ENCODE results near the gene C16orf54.
"Not testable (repeated sequence)": the region's sequence is repeated elsewhere in the genome, so short reads cannot be mapped to it uniquely, and the experiment has no call there.

The C16orf54 gene

GRCh38 chr16:29694384-29695195, 51.2 kb downstream of the C16orf54 start:
- Histone ChIP-seq H2AK5ac (ENCODE audit: low read depth, low read length) (peak overlapping the region; percentile 56), H3K4ac (ENCODE audit: low read length) (no peak overlapping the region), H3K14ac (ENCODE audit: low read length) (no peak overlapping the region), H3K18ac (ENCODE audit: low read length) (no peak overlapping the region), H3K9ac (ENCODE audit: low read depth, low read length, poor library complexity) (no peak overlapping the region), H2AFZ (ENCODE audit: low read length) (no peak overlapping the region), H2BK120ac (ENCODE audit: low read depth, low read length) (no peak overlapping the region), H3K4me1 (ENCODE audit: control insufficient read depth in 2 of 2, insufficient read depth in 1 of 2, low read depth in 1 of 2, low read length in 2 of 2) (no peaks in the 10 kb centered on the region), H3K4me3 (ENCODE audit: low read length in 2 of 2) (no peak overlapping the region), H4K91ac (ENCODE audit: low read depth, low read length, poor library complexity) (no peak overlapping the region), H2BK5ac (ENCODE audit: low read length) (peak overlapping the region; percentile 53), H3K36me3 (replicated peaks in 1 of 2; ENCODE audit: control insufficient read depth in 2 of 2, insufficient read depth in 2 of 2, low read length in 2 of 2) (peaks cover 16 to 39% of the 10 kb centered on the region in 2 donors), H3K23ac (ENCODE audit: low read depth, low read length, poor library complexity) (no peak overlapping the region), H2BK12ac (ENCODE audit: low read length) (no peak overlapping the region), H3K4me2 (ENCODE audit: insufficient read depth, low read length, poor library complexity, severe bottlenecking) (peak overlapping the region; percentile 18), H3K9me3 (replicated peaks in 1 of 2; ENCODE audit: control insufficient read depth in 2 of 2, insufficient read depth in 1 of 2, low read depth in 1 of 2, low read length in 2 of 2) (peaks cover 15 to 21% of the 10 kb centered on the region in 2 donors), H3K27ac (replicated peaks; ENCODE audit: low read length) (no peak overlapping the region), H2BK15ac (ENCODE audit: low read length) (no peak overlapping the region), H4K8ac (ENCODE audit: low read depth, low read length) (no peak overlapping the region), H3K79me1 (ENCODE audit: low read depth, low read length) (peaks cover 19% of the 10 kb centered on the region), H3K27me3 (ENCODE audit: control insufficient read depth in 3 of 3, insufficient read depth in 3 of 3, low read depth in 1 of 3, low read length in 3 of 3) (no peaks in the 10 kb centered on the region)
- no CpG with 5 or more reads among the region's 41 CpGs for WGBS, 2 donors (ENCODE audit: extremely low coverage in 2 of 2, insufficient read length in 2 of 2, insufficient replicate concordance in 1 of 2)
- no peak for DNase-seq (ENCODE audit: low spot score)

- no CpG with 5 or more reads among the region's 26 CpGs for WGBS, 2 donors (ENCODE audit: extremely low coverage in 2 of 2, insufficient read length in 2 of 2, insufficient replicate concordance in 1 of 2)
- not testable (repeated sequence) for H2BK120ac ChIP-seq (ENCODE audit: low read depth, low read length); H2BK12ac ChIP-seq (ENCODE audit: low read length)
Observed at GRCh38 chr16:29692606-29693005, 53.2 kb downstream of the C16orf54 start.

More at GRCh38 chr16:29692606-29693005, 53.2 kb downstream of the C16orf54 start:
- H2AFZ ChIP-seq (ENCODE audit: low read length); H3K4ac ChIP-seq (ENCODE audit: low read length); H2AK5ac ChIP-seq (ENCODE audit: low read depth, low read length); H3K9ac ChIP-seq (ENCODE audit: low read depth, low read length, poor library complexity); DNase-seq (ENCODE audit: low spot score); H3K18ac ChIP-seq (ENCODE audit: low read length); H4K91ac ChIP-seq (ENCODE audit: low read depth, low read length, poor library complexity); H2BK5ac ChIP-seq (ENCODE audit: low read length); H3K4me2 ChIP-seq (ENCODE audit: insufficient read depth, low read length, poor library complexity, severe bottlenecking); H2BK15ac ChIP-seq (ENCODE audit: low read length); H3K27me3 ChIP-seq (ENCODE audit: control insufficient read depth in 3 of 3, insufficient read depth in 3 of 3, low read depth in 1 of 3, low read length in 3 of 3); H3K27ac ChIP-seq (replicated peaks; ENCODE audit: low read length); H4K8ac ChIP-seq (ENCODE audit: low read depth, low read length); H3K23ac ChIP-seq (ENCODE audit: low read depth, low read length, poor library complexity); H3K14ac ChIP-seq (ENCODE audit: low read length); H3K4me1 ChIP-seq (ENCODE audit: control insufficient read depth in 2 of 2, insufficient read depth in 1 of 2, low read depth in 1 of 2, low read length in 2 of 2); H3K4me3 ChIP-seq (ENCODE audit: low read length in 2 of 2): not testable (repeated sequence)
- peaks cover 12 to 46% of the 10 kb centered on the region in 2 donors for H3K36me3 ChIP-seq (replicated peaks in 1 of 2; ENCODE audit: control insufficient read depth in 2 of 2, insufficient read depth in 2 of 2, low read length in 2 of 2)
- peaks cover 9 to 18% of the 10 kb centered on the region in 2 donors for H3K9me3 ChIP-seq (replicated peaks in 1 of 2; ENCODE audit: control insufficient read depth in 2 of 2, insufficient read depth in 1 of 2, low read depth in 1 of 2, low read length in 2 of 2)
- peaks cover 19% of the 10 kb centered on the region for H3K79me1 ChIP-seq (ENCODE audit: low read depth, low read length)
